Esophagus squamous epithelium (tissue), 4 donors: ENCODE measurements around the gene TULP3.

ENCODE experiments used
- CTCF ChIP-seq, 6 experiments: fragments of 450-650 bp in 4 of 6; fragments of 200-600 bp in 2 of 6; sonication (generic) in 2 of 6; IDR thresholded peaks; one replicate each; pipeline ENCODE4 v1.5.1; 2016 to 2019; ENCODE audit warnings: antibody characterized with exemption in 6 of 6, mild to moderate bottlenecking in 4 of 6, moderate library complexity in 4 of 6
- POLR2A ChIP-seq, 4 donors: fragments of 450-650 bp; IDR thresholded peaks; one replicate each; pipeline ENCODE4 v1.6.1; 2017; ENCODE audit warnings: antibody characterized with exemption in 4 of 4, mild to moderate bottlenecking in 4 of 4, moderate library complexity in 3 of 4

GRCh38 chr12:2841056-2841650 lies 49.5 kb upstream of the TULP3 start:
- TF ChIP-seq CTCF (IDR thresholded peaks at IDR 0.05) = no peak
- TF ChIP-seq POLR2A (IDR thresholded peaks at IDR 0.05) = no peak
